Fibroblast of gingiva (primary cell): Measurements from ENCODE around the gene COMT.
"Not testable (repeated sequence)": the region's sequence is repeated elsewhere in the genome, so short reads cannot be mapped to it uniquely, and the experiment has no call there.

Experiments
- DNase-seq: peaks from one replicate; pipeline ENCODE4 v3.0.0-alpha.2; 2011; ENCODE audit warnings: low read depth

The COMT gene

DNA sequence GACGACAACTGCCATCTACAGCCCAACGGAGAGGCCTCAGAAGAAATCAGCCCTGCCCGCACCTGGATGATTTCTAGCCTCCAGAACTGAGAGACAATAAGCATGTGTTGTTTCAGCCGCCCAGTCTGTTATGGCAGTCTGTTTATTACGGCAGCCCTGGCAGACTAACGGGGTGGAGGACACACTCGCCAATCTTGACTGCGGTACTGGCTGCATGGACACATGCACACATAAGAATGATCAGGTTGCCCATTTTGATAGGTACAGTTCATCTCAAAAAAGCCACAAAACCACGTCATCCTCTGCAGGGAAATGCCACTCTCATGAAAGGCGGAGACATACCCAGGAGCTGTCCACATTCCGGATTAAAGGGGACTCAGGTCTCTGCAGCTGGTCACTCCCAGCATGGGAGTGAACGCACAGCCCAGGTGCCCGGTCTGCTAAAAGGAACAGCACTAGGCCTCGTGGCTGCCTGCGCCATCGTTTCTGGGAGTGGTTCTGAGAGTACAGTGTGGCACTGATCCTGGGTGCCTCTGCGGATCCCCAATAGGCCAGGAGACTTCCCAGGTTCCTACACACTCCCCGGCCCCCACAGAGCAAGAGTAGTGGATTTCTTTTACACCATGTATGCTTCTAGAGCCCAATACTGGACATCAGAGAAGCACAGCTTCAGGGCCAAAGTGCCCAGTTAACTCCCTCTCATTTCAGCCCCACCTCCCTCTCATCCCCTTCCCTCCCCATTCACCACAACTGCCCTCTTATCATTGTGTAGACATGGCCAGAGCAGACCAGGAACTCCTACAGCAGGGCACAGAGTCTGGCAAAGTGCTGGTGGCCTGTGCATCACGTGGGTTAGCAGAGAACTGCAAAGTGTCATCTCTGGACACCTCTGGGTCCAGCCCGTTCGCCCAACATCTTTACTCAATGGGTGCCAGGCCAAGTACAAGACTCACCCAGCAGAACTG, 11.7 kb upstream of the COMT start:
- no peak for DNase-seq

DNA sequence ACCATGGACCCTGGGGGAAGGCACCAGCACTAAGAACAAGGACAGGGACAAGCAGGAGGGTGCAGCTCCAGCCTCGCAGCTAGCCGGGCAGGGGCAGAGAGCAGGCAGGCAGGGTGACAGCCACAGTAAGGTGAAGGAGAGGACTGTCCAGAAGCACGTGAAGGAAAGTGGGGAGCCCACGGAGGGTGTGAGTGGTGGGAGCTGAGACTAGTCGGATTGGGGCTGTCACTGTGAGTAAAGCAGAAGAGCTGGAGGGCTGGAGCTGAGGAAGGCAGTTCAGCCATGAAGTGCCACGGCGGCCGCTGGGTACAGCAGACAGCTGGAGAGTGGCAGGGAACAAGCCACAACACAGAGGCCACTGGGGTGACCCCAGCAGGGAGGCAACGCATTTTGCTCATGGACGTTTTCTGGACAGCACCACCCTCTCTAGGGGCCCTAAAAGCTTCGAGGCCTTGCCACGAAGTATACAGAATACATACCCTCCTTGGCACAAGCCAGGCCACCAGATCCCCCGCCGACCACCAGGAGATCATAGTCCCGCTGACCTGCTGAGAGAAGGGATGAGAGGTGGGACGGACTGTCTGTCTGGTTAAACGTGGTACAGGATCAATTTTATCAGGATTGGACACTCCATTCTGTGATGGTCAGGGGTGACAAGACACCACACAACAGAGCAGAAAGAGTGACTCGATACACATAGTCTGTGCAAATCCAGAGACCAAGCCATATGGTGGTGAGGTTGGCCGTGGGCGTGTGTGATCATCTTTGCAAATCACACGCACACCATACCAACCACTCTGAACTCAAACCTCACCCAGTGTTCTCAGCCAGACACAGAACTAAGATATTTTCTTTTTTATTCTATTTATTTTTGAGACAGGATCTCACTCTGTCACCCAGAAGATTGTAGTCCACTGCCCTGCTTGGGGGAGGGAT, 10.8 kb upstream of the COMT start:
- no peak for DNase-seq

DNA sequence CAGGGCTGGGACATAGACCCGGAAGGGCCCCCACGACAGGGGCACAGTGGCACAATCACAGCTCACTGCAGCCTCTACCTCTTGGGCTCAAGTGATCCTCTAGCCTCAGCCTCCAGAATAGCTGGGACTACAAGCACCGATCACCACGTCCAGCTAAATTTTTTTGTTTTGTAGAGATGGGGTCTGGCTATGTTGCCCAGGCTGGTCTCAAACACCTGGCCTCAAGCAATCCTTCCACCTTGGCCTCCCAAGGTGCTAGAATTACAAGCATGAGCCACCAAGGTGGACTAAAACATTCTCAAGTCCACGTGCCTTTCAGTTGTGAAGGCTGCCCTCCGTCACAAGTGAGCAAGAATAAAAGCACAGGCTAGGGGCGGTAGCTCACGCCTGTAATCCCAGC, 10.1 kb upstream of the COMT start:
- no peak for DNase-seq

DNA sequence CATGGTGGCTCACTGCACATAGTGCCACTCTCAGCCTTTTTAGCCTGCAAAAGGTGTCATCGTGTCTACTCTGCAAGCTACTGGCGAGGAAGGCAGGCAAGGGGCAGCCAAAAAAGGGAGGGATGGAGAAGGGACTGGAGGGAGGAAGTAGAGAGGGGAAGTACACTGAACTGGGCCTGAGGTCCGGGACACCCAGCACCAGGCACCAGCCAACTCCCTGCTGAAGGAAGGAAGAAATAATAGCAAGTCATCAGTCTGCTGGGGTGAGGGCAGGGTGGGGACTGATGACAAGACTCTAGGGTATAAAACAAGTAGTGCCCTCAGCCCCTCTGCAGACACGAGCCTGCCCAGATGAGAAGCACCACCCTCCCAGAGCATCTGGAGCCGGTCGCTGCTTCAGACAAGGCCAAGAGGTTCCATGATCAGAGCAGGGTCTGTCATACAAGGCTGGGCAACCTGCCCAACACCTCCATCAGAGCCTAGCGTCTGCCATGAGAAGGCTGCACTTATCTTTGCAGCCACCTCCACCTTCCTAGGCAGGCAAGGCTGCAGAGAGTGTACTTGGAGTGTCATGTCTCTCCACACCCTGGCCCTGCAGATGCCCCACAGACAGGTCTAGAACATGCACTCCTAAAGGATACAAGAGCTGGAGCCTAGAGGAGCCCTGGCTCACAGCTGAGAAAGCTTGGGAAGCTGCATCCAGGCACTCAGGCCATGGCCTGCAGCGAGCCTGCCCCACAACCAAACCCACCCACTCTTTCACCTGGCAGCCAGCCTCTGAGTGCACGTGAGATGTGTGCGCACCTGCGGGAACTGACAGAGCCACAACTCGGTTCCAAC, 9.0 kb upstream of the COMT start:
- DNase-seq: no peak

DNA sequence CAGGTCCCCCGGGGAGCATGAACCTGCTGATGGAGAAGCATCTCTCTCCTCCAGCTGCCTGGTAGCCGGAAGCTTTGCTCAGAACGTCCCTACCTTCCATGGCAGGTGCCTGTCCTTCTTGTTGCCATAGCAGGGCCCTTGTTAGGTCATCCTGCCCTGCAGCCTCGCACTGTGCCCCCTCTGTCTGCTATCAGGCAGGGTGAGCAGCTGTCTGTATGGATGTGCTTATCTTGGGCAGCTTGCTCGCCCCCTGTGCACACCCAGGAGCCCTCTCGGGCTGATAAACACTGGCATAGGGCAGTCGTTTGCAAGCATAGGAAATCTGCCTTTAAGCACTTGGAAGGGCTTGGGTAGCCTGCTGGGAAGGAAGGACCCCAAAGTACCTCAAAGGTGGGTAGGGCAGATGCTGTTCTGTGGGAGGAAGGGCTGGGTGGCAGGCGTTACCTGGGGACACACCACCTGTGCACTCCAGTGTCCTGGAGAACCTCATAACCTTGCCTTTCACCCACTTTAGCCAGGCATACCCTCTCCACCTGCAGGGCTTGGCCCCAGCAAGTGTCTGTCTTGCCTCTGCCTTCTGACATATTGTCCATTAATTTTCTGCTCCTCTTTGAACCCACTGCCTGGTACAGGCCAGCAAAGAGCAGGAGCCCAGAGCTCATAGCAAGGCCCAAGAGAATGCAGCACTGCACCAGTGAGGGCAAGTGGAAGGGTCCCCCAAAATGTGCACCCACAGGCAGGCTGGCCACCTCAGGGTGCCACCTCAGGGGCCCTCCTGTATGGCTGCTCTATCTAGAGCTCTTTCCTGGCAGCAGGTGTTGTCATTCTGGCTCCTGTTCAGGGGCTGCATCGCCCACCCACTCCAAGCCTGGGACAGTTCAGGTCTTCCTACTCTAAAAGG, 8.0 kb upstream of the COMT start:
- DNase-seq: no peak

DNA sequence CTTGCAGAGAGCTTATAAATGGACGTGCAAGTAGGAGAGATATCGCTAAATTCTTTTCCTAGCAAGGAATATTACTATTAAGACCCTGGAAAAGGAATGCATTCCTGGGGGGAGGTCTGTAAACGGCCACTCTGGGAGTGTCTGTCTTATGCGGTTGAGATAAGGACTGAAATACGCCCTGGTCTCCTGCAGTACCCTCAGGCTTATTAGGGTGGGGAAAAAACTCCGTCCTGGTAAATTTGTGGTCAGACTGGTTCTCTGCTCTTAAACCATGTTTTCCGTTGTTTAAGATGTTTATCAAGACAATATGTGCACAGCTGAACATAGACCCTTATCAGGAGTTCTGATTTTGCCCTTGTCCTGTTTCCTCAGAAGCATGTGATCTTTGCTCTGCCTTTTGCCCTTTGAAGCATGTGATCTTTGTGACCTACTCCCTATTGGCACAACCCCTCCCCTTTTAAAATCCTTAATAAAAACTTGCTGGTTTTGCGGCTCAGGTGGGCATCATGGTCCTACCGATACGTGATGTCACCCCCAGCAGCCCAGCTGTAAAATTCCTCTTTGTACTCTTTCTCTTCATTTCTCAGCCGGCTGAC, 6.4 kb upstream of the COMT start:
- DNase-seq: not testable (repeated sequence)

DNA sequence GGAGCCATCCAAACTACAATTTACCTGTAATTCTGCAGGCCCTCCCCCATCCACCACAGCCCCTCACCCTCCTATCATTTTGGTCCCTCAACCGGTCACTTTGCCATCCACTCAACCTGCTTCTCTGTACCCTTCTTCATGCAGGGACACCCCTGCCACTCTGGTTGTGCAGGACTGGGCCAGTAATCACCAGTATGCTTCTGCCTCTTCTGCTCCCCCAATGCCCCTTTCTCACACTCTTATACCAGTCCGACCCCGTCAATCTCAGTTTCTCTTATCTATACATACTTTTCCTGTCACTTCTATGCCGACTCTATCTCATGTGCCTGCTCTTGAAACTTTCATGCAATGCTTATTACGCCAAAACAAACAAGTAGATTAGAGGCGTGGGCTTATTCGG, 5.1 kb upstream of the COMT start:
- DNase-seq: no peak

DNA sequence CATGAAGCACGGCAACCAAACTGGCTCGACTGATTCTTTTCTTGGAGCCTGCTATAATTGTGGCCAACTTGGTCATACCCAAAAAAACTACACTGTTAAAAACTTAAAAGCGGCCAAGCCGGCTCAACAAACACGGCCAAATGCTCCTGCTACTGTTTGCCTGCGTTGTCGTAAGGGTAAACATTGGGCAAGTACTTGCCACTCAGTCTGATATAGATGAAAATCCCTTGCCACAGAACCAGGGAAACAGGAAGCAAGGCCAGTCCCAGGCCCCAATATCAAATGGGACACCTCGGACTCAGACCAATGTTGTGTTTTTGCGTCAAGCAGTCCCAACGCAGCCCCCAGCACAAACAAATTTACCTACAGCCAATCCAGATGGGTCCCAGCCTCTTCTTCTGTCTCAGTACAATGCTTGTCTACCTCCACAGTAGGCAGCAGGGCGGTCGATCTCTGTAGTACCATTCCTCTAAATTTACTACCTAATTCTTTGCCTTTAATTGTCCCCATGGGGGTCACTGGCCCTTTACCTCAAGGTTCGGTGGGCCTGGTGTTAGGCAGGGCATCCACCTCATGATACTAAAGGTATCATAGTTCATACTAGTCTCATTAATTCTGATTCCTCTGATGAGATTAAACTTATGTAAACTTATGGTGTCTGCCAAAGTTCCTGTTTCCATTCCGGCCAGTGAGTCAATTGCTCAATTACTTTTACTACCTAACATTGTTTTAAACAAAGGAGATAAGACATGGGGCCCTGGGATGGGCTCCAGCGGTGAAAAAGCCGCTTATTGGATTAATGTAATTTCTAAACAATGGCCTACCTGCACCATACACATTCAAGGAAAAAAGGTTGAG, 3.7 kb upstream of the COMT start:
- DNase-seq: no peak

DNA sequence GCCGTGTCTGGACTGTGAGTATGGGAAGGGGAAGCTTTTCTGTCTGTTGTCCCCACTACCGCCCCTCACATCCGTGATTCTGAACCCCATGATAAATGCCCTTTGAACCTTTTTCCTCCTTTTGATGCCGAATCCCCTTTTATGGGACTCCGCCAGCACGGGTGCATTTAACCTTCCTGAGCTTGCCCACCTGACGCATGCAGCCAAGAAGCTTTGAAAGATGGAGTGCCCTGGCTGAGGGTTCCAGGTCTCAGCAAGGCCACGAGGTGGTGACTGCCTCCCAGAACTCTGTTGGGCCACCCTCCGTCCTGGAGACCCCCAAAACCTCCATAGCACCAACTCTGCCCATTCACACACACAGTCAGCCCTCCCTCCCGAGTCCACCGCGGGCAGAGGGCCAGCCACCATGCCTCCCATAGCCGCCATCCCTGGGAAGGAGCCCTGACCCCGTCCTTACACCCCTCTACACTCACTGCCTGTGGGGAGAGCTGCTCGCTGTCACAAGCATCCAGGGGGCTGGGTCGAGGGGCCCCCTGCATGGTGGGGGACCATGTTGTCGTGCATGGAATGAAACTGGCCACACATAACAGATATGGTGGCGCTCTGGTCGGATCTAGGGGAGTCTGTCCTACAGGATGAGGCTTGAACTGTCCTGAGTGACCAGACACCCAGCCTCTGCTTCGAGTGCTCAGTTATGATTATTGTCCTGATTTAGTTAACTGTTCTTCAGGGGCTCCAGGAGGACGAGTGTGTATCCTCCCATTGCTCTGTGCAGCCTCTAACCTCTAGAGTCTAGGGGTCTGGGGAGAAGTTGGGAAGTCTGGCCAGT, 822 bp upstream of the COMT start:
- no peak for DNase-seq

DNA sequence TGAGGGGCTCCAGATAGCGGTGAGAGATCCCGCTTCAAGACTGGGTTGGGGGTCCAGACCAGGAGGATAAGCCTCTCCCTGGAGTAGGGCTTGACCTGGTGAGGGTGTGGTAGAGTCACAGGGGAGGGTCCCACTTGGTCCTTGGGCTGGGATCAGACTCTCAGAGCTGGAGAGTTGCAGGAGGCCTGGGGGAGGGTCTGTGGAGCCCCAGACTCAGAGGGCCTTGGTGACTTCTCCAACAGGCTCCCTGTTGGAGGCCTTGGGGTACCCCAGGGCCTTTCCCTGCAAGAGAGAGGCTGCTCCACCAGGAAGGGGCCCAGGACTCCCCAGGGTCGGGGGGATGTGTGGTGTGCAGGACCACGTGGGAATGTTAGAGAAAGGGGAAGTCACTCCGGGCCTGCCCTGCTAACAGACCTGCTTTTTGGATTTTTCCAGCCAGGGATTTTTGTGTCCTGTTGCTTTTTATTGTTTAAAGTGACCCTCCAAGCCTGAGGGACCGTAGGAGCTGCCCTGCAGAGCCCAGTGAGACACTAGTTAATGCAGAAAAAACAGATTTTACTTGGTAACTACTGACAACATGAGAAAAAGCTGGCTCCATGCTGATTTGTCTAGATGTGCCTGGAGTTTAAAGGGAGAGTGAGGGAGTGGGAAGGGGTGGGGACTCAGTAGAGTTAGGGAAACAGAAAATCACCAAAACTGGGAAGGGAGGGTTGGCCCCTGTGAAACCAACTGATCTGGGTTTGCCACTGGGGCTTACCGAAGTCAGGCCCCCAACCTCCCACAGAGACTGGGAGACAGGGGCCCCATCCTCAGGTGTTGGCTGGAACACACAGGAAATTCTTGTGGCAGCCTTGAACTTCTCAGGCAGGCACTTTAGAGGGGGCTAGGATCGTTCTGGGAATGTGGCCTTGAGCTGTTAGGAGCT, 847 bp downstream of the COMT start:
- peak; percentile 77 for DNase-seq

DNA sequence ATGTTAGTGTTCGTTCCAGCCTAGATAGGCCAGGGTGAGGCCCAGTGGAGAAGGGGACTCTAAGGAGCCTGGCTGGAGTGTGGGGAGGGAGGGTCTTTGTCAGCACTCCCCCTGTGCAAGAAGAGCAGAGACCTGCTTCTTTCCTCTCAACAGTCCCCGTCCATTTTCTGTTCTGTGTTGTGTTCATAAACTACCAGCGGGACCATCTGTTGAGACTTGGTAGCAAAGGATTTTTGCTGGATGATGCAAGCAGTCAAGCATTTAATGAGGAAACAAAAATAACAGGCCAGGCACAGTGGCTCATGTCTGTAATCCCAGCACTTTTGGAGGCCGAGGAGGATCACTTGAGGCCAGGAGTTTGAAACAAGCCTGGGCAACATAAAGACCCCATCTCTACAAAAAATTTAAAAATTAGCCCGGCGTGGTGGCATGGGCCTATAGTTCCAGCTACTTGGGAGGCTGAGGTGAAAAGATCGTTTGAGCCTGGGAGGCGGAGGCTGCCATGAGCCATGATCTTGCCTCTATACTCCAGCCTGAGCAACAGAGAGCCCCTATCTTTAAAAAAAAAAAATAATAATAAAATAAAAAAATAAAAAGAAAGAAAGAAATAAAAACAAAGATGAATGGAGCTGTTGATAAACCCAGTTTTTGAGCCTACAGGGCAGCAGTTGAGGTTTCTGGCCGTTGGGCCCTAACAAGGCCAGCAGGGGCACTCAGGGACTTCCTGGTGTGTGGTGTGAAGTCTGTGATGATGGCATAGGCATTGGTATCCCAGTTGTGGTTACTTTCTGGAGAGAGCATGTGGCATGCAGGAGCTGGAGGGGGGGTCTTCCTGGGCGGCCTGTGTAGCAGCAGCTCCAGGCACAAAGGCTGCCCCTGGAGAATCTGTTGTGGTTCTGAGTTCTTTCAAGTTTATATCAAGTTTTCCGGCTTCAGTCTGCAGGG, 1.8 kb downstream of the COMT start:
- DNase-seq: peak; percentile 87

DNA sequence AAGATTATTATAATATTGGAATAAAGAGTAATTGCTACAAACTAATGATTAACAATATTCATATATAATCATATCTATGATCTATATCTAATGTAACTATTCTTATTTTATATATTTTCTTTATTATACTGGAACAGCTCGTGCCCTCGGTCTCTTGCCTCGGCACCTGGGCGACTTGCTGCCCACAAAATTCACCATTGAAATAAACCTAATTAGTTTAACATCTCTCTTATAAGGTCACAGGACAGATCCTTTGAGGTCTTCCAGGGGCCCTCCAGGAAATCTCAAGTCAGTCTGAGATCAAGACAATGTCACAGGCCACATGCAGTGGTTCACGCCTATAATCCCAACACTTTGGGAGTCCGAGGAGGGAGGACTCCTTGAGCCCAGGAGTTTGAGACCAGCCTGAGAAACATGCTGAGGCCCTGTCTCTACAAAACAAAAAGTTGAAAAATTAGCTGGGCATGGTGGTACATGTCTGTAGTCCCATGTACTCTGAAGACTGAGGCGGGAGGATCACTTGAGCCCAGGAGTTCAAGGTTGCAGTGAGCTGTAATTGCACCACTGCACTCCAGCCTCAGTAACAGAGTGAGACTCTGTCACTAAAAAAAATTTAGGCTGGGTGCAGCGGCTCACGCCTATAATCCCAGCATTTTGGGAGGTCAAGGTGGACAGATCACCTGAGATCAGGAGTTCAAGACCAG, 6.6 kb downstream of the COMT start:
- DNase-seq: no peak

DNA sequence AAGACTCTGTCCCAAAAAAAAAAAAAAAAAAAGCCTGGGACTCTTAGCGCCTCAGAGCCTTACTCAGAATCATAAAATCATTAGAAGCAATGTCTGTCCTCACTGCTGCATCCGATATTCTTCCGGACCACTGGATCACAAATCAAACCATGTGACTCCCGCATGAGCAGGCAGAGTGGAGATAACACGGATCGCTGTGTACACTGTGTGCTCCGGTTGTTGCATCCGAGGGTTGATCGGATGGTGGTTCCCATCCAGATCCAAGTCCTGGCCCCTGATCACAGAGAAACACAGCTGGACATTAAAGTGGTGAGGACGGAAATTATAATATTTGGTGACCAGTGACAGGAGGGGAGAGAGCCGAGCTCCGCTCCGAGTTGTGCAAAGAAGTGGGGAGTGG, 9.8 kb downstream of the COMT start:
- no peak for DNase-seq

DNA sequence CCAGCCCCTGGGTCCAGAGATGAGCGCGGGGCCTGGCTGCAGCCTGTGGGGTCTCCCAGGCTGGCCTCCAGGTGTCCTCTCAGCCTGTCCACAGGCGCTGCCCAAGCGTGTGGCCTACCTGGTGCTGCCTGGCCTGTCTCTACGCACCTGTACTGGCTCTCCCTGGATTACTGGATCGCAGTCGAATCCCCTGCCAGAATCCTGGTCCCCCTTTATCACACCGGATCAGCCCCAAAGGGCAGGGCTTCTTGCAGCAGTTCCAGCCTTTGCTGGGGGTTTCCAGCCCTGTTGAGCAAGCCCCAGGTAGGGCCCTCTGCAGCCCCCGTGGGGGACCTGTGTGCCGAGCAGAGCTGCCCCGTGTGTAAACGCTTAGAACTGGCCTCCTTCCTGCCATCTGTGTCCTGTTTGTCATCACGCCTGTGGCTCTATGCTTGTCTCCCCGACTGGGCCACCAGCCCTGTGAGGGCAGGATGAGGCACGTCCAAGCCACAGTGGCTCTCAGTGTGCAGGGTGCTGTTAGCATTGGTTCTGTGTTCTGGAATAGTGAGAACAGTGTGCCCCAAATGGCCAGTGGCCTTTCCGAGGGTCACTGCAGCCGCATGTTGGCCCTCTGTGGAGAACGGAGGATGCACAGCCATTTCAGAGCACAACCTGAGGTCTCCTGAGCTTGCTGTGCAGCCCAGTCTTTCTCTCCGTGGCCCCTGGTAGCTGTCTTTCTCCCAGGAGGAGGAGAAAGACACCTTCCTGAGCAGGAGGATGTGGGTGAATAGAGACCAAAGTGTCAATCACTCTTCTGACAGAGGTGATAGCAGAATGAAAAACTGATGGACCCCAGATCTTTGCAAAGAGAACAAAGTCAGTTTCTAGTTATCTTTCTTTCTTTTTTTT, 13.9 kb downstream of the COMT start:
- no peak for DNase-seq

DNA sequence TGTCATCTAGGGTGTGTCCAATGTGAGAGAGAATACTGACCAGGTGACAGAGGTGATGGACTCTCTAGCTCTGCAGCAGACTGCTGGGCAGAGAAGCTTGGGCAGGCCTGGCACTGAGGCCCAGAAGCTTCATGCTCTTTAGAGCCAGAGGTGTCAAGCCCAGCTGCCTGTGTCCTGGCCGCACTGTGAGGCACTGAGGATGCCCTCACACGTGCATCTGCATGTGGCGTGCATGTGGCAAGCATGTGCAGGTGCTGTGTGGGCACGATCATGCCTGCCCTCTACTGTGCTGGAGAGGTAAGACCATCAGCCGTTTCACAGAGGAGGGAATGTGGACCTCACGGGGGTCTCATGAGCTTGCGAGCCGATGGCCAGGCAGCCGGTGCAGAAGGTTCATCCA, 15.9 kb downstream of the COMT start:
- no peak for DNase-seq
